Vagina (tissue), 2 donors: ENCODE data around the gene NALCN.

ENCODE experiments used
- POLR2A ChIP-seq, 2 donors: fragments of 450-650 bp; IDR thresholded peaks; one replicate each; pipeline ENCODE4 v1.6.1; 2017; ENCODE audit warnings: antibody characterized with exemption in 2 of 2, mild to moderate bottlenecking in 2 of 2, moderate library complexity in 2 of 2
- POLR2AphosphoS5 ChIP-seq, 2 donors: sonication (generic); formaldehyde crosslinking; IDR thresholded peaks; one replicate each; pipeline ENCODE4 v1.9.0; 2017; ENCODE audit warnings: antibody characterized with exemption in 2 of 2, mild to moderate bottlenecking in 2 of 2, low read depth in 1 of 2; ENCODE audit not compliant: insufficient read depth in 1 of 2
- TF ChIP-seq, protein P1 (sequence below), 3 experiments: fragments of 450-650 bp in 2 of 3; fragments of 200-600 bp in 1 of 3; sonication (generic) in 1 of 3; IDR thresholded peaks; one replicate each; pipeline ENCODE4 v1.5.1; 2017 to 2019; ENCODE audit warnings: antibody characterized with exemption in 3 of 3, mild to moderate bottlenecking in 2 of 3, moderate library complexity in 2 of 3

DNA sequence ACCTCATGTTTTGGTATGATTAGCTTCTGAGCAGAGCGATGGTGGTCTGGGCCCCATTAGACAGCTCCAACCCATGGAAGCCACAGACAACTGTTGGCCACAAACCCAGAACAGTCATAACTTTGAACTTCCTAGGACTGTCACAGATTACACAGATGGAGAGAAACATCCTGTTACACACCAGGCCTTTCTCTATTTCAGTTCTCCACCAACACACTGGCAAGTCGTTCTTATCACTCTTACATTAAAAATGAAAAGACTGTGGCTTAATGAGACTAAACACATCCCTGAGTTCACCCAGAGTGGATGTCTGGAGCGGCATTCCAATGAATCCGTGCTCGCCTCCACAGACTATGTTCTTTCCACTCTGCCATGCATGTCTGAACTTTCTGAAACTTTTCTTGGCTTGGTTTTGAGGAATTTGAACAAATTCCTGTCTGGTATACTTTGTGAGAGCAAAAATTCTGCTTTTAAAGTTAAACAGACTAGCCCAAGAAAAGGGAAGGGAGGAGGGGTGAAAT lies 109.1 kb downstream of the NALCN start:
- TF ChIP-seq, protein P1, sequence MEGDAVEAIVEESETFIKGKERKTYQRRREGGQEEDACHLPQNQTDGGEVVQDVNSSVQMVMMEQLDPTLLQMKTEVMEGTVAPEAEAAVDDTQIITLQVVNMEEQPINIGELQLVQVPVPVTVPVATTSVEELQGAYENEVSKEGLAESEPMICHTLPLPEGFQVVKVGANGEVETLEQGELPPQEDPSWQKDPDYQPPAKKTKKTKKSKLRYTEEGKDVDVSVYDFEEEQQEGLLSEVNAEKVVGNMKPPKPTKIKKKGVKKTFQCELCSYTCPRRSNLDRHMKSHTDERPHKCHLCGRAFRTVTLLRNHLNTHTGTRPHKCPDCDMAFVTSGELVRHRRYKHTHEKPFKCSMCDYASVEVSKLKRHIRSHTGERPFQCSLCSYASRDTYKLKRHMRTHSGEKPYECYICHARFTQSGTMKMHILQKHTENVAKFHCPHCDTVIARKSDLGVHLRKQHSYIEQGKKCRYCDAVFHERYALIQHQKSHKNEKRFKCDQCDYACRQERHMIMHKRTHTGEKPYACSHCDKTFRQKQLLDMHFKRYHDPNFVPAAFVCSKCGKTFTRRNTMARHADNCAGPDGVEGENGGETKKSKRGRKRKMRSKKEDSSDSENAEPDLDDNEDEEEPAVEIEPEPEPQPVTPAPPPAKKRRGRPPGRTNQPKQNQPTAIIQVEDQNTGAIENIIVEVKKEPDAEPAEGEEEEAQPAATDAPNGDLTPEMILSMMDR (IDR thresholded peaks at IDR 0.05), result no peak
- no peak for TF ChIP-seq POLR2A (IDR thresholded peaks at IDR 0.05)
- TF ChIP-seq POLR2AphosphoS5 (IDR thresholded peaks at IDR 0.05; ENCODE audit: insufficient read depth in 1 of 2, low read depth in 1 of 2), result no peak
